ENCODE measurements around the gene UGT1A1.

The UGT1A1 gene

GRCh38 chr2:233758141-233758540 lies 1.9 kb upstream of the UGT1A1 start:
- no peak for DNase-seq (ENCODE audit: low read depth in 3 of 3)

DNA sequence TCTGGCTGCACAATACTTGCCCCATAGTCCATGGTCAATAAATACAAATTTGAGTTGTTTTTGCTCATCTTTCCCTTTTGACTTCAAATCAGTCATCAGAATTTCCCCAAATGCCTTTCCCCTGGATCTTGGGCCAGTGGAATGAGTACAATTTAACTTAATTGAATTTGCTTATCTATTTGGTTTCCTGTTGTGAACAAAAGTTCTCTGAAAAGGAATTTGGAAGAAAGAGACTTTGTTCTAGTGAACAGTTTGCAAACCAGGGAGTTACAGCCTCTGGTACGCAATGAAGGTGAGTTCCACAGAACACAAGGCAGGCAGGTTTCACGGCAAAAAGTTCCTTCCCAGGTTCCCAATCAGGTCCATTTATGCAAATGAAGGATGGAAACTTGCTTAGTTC lies 1.2 kb upstream of the UGT1A1 start:
- no peak for DNase-seq (ENCODE audit: low read depth in 3 of 3)

- DNase-seq (ENCODE audit: low read depth in 3 of 3) = no peak
Observed at GRCh38 chr2:233761040-233761769, 1.1 kb downstream of the UGT1A1 start.

DNA sequence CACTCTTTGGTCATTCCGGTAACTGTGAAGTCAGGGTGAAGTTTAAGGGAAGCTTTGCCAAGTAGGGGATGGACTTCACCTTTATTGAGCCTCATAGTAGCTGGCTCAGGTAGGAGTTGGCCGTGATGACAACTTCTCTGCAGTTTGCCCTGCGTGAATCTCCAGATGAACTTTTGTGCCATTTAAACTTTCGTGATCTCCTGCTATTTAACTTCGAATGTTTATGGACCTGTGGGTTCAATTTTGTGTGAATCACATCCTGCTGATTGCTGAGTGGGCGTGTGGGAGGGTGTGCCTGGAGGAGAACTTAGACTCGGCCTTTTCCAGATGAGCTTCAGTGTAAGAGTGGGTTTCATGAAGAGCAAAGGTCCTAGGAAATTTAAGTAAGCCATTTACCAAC lies 4.2 kb downstream of the UGT1A1 start:
- no peak for DNase-seq (ENCODE audit: low read depth in 3 of 3)

DNA sequence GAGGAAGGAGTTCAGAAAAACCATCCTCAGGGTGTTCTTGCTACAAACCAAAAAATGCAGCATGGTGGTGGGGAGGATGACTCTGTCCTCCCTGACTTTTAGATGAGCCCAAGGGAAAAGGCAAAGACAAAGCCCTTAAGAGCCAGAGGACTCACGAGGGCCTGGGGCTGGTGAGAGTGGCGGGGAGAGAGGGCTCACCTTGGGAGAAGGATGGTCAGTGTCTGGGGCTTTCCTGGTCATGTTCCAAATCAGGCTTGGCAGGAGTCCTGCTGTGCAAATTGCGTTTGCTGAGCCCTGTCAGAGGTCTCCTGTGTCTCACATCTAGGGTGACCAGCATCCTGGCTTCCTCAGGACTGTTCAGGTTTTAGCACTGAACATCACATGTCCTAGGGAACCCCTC lies 4.7 kb downstream of the UGT1A1 start:
- DNase-seq (ENCODE audit: low read depth in 3 of 3) = no peak

DNA sequence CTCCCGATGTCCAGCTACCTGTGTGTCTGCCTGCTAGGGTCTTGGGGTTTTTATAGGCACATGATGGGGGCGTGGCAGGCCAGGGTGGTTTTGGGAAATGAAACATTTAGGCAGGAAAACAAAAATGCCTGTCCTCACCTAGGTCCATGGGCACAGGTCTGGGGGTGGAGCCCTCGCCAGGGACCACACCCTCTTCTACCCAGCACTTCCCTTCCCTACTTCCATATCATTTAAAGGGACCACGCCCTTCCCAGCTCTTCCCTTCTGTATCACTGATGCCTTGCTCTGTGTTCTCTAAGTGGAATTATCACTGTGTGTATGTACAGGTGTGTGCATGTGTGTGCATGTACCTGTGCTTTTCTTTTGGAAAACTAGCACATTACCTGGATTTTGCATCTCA lies 6.3 kb downstream of the UGT1A1 start:
- no peak for DNase-seq (ENCODE audit: low read depth in 3 of 3)

DNA sequence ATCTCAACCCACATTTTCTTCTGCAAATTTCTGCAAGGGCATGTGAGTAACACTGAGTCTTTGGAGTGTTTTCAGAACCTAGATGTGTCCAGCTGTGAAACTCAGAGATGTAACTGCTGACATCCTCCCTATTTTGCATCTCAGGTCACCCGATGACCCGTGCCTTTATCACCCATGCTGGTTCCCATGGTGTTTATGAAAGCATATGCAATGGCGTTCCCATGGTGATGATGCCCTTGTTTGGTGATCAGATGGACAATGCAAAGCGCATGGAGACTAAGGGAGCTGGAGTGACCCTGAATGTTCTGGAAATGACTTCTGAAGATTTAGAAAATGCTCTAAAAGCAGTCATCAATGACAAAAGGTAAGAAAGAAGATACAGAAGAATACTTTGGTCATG lies 8.0 kb downstream of the UGT1A1 start:
- no peak for DNase-seq (ENCODE audit: low read depth in 3 of 3)

DNA sequence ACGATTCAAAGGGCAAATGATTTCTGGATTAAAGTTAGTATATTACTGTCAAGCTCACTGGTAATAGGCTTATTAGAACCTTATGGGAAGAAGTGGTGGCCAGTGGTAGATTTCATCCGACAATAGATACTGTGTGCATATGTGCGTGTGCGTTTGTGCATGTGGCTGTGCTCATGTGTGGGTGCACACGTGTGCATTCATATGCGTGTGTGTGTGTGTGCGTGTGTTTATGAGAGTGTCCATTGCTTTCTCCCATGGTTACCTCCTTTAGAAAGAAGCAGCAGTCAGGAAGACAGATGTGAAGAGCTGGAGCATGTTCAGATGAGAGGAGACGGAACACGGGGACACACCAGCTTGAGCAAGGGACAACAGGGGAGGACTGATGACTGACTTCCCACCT lies 9.2 kb downstream of the UGT1A1 start:
- DNase-seq (ENCODE audit: low read depth in 3 of 3) = no peak

DNA sequence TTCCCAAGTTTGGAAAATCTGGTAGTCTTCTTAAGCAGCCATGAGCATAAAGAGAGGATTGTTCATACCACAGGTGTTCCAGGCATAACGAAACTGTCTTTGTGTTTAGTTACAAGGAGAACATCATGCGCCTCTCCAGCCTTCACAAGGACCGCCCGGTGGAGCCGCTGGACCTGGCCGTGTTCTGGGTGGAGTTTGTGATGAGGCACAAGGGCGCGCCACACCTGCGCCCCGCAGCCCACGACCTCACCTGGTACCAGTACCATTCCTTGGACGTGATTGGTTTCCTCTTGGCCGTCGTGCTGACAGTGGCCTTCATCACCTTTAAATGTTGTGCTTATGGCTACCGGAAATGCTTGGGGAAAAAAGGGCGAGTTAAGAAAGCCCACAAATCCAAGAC lies 12.1 kb downstream of the UGT1A1 start:
- DNase-seq (ENCODE audit: low read depth in 3 of 3) = no peak

DNA sequence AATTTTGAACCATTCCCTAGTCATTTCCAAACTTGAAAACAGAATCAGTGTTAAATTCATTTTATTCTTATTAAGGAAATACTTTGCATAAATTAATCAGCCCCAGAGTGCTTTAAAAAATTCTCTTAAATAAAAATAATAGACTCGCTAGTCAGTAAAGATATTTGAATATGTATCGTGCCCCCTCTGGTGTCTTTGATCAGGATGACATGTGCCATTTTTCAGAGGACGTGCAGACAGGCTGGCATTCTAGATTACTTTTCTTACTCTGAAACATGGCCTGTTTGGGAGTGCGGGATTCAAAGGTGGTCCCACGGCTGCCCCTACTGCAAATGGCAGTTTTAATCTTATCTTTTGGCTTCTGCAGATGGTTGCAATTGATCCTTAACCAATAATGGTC lies 12.5 kb downstream of the UGT1A1 start:
- DNase-seq (ENCODE audit: low read depth in 3 of 3) = no peak

DNA sequence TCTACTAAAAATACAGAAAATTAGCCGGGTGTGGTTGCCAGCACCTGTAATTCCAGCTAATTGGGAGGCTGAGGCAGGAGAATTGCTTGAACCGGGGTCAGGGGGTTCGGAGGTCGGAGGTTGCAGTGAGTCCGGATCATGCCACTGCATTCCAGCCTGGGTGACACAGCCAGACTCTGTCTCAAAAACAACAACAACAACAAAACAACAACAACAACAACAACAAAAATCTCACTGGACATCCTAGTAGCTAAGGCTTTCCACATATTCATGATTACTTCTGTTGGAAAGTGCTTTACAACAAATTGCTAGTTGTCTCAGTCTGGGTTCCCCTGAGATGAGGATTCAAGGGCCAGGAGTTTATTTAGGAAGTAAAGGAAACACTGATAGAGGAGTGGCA lies 13.8 kb downstream of the UGT1A1 start:
- no peak for DNase-seq (ENCODE audit: low read depth in 3 of 3)

DNA sequence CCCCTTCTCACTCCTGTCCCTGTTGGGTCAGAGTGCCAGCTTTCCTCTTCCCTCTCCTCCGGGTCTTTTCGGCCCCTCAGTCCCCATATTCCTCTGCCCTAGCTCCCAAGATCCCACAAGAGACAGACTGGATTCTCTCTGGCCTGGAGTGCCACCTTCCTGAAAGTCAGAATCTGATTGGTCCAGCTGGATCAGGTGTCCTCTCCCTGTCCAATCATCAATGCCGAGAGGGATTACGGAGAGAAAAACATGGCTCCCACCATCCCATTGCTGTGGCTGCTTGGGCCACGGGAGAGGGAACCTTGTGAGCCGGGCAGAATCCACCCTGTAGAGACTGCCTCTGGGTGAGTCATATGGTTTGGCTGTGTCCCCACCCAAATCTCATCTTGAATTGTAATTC lies 15.3 kb downstream of the UGT1A1 start:
- no peak for DNase-seq (ENCODE audit: low read depth in 3 of 3)

DNA sequence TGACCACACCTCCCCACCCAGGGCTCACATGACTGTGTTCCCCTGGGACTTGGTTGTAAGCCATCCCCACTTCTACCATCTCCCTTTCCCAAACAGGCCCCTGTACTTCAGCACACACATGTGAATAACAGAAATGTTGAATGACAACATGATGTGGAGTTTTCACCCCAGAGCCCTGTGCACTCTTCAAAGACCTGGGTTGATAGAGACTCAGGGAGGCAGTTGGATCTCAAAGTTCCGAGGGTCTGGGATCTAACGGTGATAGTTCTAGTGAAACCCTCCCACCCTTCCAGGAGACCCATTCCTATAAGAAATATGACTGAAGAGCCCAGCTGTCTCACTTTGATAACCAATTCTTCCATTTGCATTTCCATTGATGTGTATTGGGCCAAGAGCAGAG lies 18.0 kb downstream of the UGT1A1 start, which contains the start of gene MROH2A:
MROH2A (plus strand) TSS at position 301 of the 400 bp plus-strand sequence. CDS start 1,029 bp downstream, outside the sequence.
- DNase-seq (ENCODE audit: low read depth in 3 of 3) = no peak

- no peak for DNase-seq (ENCODE audit: low read depth in 3 of 3)
Observed at GRCh38 chr2:233779722-233780121, 19.7 kb downstream of the UGT1A1 start.

DNA sequence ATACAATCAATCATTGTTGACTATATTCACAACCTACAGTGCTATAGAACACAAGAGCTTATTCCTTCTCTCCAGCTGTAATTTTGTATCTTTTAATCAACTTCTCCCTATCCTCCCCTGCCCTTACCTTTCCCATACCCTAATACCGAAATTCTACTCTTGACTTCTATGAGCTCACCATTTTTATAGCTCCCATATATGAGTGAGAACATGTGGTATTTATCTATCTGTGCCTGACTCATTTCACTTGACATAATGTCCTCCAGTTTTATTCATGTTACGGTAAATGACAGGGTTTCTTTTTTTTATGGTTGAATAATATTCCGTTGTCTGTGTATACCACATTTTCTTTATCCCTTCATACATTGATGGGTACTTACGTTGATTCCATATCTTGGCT lies 20.7 kb downstream of the UGT1A1 start:
- no peak for DNase-seq (ENCODE audit: low read depth in 3 of 3)

DNA sequence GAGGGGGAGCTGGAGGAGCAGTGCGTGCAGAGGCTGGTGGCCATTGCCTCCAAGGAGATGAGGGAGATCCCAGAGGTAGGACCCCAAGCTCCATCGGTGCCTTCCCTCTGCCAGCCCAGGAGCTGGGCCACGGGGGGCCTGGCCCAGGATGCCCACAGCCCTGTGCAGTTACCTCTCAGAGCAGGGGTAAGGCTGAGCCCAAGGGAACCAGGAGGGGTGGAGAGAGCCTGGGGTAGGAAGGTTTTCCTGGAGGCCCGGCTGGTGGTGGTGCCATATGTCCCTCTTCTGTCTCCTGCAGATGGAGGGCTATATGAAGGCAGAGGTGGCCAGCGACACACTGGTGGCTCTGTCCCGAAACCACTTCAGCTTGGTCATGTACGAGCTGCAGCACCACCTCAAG lies 29.5 kb downstream of the UGT1A1 start:
- no peak for DNase-seq (ENCODE audit: low read depth in 3 of 3)

DNA sequence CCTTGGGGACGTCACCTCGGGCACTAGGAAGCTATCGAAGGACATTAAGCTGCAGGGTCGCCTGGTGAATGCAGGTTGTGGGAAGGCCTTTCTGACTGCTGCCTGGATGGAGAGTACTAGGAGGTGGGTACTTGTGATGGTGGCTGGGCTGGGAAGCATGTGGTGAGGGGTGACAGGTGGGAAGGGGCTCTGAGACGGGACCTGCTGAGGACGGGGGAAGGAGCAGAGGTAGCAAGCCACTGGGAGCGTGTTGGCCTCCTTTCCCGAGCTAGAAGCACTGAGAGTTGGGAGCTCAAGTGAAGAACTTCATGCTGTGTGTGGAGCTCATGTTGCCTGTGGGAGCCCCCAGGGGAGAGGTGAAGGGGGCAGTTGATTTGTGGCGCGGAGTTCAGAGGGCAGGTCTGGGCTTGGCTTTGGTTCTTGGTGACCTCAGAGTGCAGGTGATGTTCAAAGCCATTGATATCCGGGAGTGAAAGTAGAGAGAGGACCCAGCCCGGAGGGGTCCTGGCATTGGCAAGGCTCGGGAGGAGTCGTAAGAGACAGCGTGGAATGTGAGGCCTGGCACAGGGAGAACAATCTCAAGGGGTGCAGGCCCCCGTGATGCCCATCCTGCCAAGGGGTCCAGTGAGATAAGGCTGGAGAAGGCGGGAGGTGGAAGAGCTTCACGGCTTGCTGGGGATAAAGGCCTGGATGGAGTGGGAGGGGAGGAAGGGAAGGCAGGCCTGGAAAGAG lies 31.2 kb downstream of the UGT1A1 start:
- DNase-seq (ENCODE audit: low read depth in 3 of 3) = no peak

- no peak for DNase-seq (ENCODE audit: low read depth in 3 of 3)
Observed at GRCh38 chr2:233791883-233792329, 31.8 kb downstream of the UGT1A1 start.

GRCh38 chr2:233792720-233793119 lies 32.6 kb downstream of the UGT1A1 start:
- DNase-seq (ENCODE audit: low read depth in 3 of 3) = no peak

GRCh38 chr2:233793465-233794127 lies 33.5 kb downstream of the UGT1A1 start:
- no peak for DNase-seq (ENCODE audit: low read depth in 3 of 3)

GRCh38 chr2:233794128-233794658 lies 34.1 kb downstream of the UGT1A1 start:
- no peak for DNase-seq (ENCODE audit: low read depth in 3 of 3)

DNA sequence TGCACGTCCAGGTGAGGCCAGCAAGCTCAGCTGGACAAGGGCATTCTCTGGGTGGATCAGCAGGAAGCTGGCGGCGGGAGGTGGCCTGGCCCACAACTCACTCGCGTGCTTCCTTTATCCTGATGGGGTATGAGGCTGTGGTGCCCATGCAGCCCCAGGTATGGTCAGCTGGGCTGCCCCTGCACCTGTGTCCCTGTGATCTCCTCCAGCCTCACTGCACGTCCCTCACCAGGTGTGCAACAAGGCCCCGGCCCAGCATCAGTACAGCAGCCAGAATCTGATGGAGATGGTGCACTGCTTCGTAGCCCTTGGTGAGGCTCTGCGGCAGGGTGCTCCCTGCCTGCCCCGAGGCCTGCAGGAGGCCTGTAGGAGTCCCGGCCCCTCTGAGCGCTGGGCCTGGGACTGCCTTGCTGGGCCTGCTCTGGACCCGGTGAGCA lies 35.7 kb downstream of the UGT1A1 start:
- DNase-seq (ENCODE audit: low read depth in 3 of 3) = no peak

All from stimulated activated CD4-positive, alpha-beta T cell treated with anti-CD3 and anti-CD28 coated beads, TNF-alpha, amount 100 ng/mL, for 4 hours (primary cell).